Neural cell (in vitro differentiated cells): ENCODE data around the gene POLR2C. TPM values are rescaled to one million over a fixed set of nuclear protein-coding genes. Genes with fewer than 3 reads are reported as not detected.

Source experiments
- H2AFZ ChIP-seq: fragments of 200-600, 300-800 bp; sonication (generic), shearing (Covaris generic); 2 replicates; pipeline ENCODE4 v1.6.0; 2014; ENCODE audit warnings: low read depth, mild to moderate bottlenecking, antibody characterized with exemption, low read length, moderate library complexity
- H3F3A ChIP-seq: fragments of 200-600 bp; shearing (Covaris generic); 2 replicates; pipeline ENCODE4 v1.6.1; 2016; ENCODE audit warnings: mild to moderate bottlenecking, moderate library complexity, mixed read lengths, antibody characterized with exemption, low read length; ENCODE audit not compliant: insufficient read depth, poor library complexity, severe bottlenecking
- H3K27ac ChIP-seq: fragments of 200-600, 300-800 bp; sonication (generic), shearing (Covaris generic); 2 replicates; pipeline ENCODE4 v1.5.1; 2014; ENCODE audit warnings: mild to moderate bottlenecking, low read length, moderate library complexity
- H3K27me3 ChIP-seq: fragments of 300-800, 200-600 bp; sonication (generic), shearing (Covaris generic); 2 replicates; pipeline ENCODE4 v1.6.0; 2014; ENCODE audit warnings: mild to moderate bottlenecking, low read depth, low read length, moderate library complexity; ENCODE audit not compliant: insufficient read depth
- H3K36me3 ChIP-seq: fragments of 300-800, 200-600 bp; sonication (generic), shearing (Covaris generic); 2 replicates; pipeline ENCODE4 v1.5.1; 2014; ENCODE audit warnings: mild to moderate bottlenecking, antibody characterized with exemption, low read length, moderate library complexity; ENCODE audit not compliant: insufficient read depth
- H3K4me2 ChIP-seq: fragments of 300-800, 200-600 bp; sonication (generic), shearing (Covaris generic); 2 replicates; pipeline ENCODE4 v1.6.0; 2014; ENCODE audit warnings: mild to moderate bottlenecking, low read length
- H3K4me3 ChIP-seq: fragments of 300-800, 200-600 bp; sonication (generic), shearing (Covaris generic); 2 replicates; pipeline ENCODE4 v1.5.1; 2014; ENCODE audit warnings: mild to moderate bottlenecking, low read length, moderate library complexity
- H3K79me2 ChIP-seq: fragments of 200-600 bp; shearing (Covaris generic); replicated peaks from 2 replicates; pipeline ENCODE4 v1.6.0; 2014; ENCODE audit warnings: mild to moderate bottlenecking, low read length, moderate library complexity; ENCODE audit not compliant: insufficient read depth
- H3K9ac ChIP-seq: fragments of 300-800, 200-600 bp; sonication (generic), shearing (Covaris generic); 2 replicates; pipeline ENCODE4 v1.6.1; 2016; ENCODE audit warnings: mild to moderate bottlenecking, low read length, mixed read lengths
- H3K9me2 ChIP-seq: fragments of 200-600 bp; shearing (Covaris generic); 2 replicates; pipeline ENCODE4 v1.6.1; 2016; ENCODE audit warnings: mild to moderate bottlenecking, low read length, mixed read lengths; ENCODE audit not compliant: insufficient read depth
- H3K9me3 ChIP-seq: fragments of 200-600, 300-800 bp; sonication (generic), shearing (Covaris generic); 2 replicates; pipeline ENCODE4 v1.6.1; 2016; ENCODE audit warnings: mild to moderate bottlenecking, mixed run types, low read length, moderate library complexity, mixed read lengths
- H4K20me1 ChIP-seq: fragments of 200-600 bp; shearing (Covaris generic); 2 replicates; pipeline ENCODE4 v1.6.1; 2016; ENCODE audit warnings: mild to moderate bottlenecking, mixed run types; ENCODE audit not compliant: insufficient read depth
- EZH2 ChIP-seq: fragments of 200-600, 300-800 bp; shearing (Covaris generic), sonication (generic); IDR thresholded peaks from 2 replicates; pipeline ENCODE4 v1.6.1; 2014; ENCODE audit warnings: antibody characterized with exemption, low read length, borderline replicate concordance, mild to moderate bottlenecking; ENCODE audit not compliant: insufficient read depth, poor library complexity, severe bottlenecking
- MXI1 ChIP-seq: fragments of 450-650 bp; conservative IDR thresholded peaks from 2 replicates; pipeline ENCODE4 v1.6.1; 2014; ENCODE audit warnings: antibody characterized with exemption, mild to moderate bottlenecking; ENCODE audit not compliant: poor library complexity, severe bottlenecking
- POLR2AphosphoS5 ChIP-seq: IDR thresholded peaks from 2 replicates; pipeline ENCODE4 v1.6.1; 2012
- RAD21 ChIP-seq: fragments of 450-650 bp; conservative IDR thresholded peaks from 2 replicates; pipeline ENCODE4 v1.6.1; 2014; ENCODE audit warnings: antibody characterized with exemption, mild to moderate bottlenecking, moderate library complexity
- SMC3 ChIP-seq: fragments of 450-650 bp; conservative IDR thresholded peaks from 2 replicates; pipeline ENCODE4 v1.6.1; 2014; ENCODE audit warnings: antibody characterized with exemption, mild to moderate bottlenecking, moderate library complexity; ENCODE audit not compliant: poor library complexity
- TAF1 ChIP-seq: IDR thresholded peaks from 2 replicates; pipeline ENCODE4 v1.6.1; 2012; ENCODE audit warnings: low read depth
- polyA plus RNA-seq: library from polyadenylated mRNA; depleted of rRNA; stranded (reverse); fragments of >200 nt; gene quantifications from 2 replicates; pipeline ENCODE4 v1.2.3, GENCODE V29; 2014
- TF ChIP-seq, protein P1 (sequence below): fragments of 450-650 bp; IDR thresholded peaks from 2 replicates; pipeline ENCODE4 v1.5.1; 2014; ENCODE audit warnings: antibody characterized with exemption, mild to moderate bottlenecking, moderate library complexity; ENCODE audit not compliant: poor library complexity, severe bottlenecking
- TF ChIP-seq, protein P2 (sequence below): IDR thresholded peaks from 2 replicates; pipeline ENCODE4 v1.6.1; 2012; ENCODE audit warnings: borderline replicate concordance

POLR2C gene
- polyA plus RNA-seq, 1 donor from 2014 or later = 109 TPM

DNA sequence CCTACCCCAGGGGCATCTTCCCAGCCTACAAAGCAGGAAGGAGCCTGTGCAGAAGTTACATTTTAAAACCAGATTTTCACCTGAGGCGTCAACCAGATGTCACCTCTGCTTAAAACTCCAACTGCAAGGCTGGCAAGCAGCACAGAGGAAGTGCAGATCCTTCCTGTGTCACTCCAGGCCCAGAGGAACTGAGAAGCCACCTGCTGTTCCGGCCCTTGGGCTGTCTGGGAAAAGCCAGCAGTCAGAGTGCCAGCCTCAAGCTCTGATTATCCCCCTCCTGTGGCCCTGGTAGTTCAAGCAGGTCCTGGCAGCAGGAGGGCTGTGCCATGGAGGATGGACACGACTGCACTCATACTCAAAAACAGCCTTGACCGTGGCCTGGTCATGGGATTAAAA lies 10.2 kb downstream of the POLR2C start:
- no peaks in the 10 kb centered on the region for H3K9me2 ChIP-seq
- H3K9me3 ChIP-seq = no peaks in the 10 kb centered on the region
- no peaks in the 10 kb centered on the region for H3F3A ChIP-seq
- H3K9ac ChIP-seq = no peak overlapping the region
- H3K79me2 ChIP-seq = peaks cover 14% of the 10 kb centered on the region
- H4K20me1 ChIP-seq = peaks cover 4% of the 10 kb centered on the region
- no peak overlapping the region for H2AFZ ChIP-seq
- no peaks in the 10 kb centered on the region for H3K27me3 ChIP-seq
- no peak overlapping the region for H3K4me3 ChIP-seq
- H3K36me3 ChIP-seq = no peaks in the 10 kb centered on the region
- TF ChIP-seq, protein P1, sequence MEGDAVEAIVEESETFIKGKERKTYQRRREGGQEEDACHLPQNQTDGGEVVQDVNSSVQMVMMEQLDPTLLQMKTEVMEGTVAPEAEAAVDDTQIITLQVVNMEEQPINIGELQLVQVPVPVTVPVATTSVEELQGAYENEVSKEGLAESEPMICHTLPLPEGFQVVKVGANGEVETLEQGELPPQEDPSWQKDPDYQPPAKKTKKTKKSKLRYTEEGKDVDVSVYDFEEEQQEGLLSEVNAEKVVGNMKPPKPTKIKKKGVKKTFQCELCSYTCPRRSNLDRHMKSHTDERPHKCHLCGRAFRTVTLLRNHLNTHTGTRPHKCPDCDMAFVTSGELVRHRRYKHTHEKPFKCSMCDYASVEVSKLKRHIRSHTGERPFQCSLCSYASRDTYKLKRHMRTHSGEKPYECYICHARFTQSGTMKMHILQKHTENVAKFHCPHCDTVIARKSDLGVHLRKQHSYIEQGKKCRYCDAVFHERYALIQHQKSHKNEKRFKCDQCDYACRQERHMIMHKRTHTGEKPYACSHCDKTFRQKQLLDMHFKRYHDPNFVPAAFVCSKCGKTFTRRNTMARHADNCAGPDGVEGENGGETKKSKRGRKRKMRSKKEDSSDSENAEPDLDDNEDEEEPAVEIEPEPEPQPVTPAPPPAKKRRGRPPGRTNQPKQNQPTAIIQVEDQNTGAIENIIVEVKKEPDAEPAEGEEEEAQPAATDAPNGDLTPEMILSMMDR = no peak
- TF ChIP-seq MXI1 (no peak), POLR2AphosphoS5 (peak; percentile 3), TAF1 (no peak)
- no peak overlapping the region for H3K4me2 ChIP-seq
- H3K27ac ChIP-seq = no peak overlapping the region

DNA sequence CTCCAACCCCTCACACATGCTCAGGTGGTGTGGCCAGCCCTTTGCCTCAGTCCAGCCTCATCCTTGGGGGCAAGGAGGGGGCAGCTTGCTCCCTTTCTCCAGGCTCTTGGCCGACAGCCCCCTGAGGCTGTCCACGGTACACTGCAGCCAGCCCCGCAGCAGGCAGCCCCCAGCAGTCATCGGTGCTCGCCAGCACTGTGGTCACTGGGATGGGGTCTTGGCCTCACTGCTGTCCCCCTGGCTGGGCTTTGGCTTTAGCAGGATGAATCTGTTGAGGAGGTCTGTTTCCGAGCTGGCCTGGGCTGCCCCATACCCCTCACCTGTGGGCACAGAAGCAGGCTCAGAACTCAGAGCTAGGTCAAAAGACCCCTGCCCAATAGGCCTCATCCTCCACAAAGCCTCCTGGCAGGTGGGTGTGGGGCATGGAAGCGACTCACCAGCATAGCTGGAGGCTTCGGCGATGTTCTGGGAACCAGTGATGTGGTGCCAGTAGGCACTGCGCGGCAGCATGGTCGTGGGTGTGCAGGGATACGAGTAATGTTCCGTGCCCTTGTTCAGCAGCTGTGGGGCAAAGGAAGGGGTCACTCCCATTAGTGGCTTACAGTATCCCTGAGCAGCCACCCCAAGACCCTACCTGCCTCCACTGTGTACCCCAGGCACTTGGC lies 10.8 kb downstream of the POLR2C start:
- no peaks in the 10 kb centered on the region for H3K27me3 ChIP-seq
- H3K9me2 ChIP-seq = no peaks in the 10 kb centered on the region
- no peak overlapping the region for H3K4me2 ChIP-seq
- H3F3A ChIP-seq = no peaks in the 10 kb centered on the region
- no peak overlapping the region for H3K27ac ChIP-seq
- H3K9ac ChIP-seq = no peak overlapping the region
- TF ChIP-seq MXI1 (no peak), SMC3 (no peak), POLR2AphosphoS5 (no peak), TAF1 (no peak), EZH2 (no peak), RAD21 (no peak)
- TF ChIP-seq, protein P2, sequence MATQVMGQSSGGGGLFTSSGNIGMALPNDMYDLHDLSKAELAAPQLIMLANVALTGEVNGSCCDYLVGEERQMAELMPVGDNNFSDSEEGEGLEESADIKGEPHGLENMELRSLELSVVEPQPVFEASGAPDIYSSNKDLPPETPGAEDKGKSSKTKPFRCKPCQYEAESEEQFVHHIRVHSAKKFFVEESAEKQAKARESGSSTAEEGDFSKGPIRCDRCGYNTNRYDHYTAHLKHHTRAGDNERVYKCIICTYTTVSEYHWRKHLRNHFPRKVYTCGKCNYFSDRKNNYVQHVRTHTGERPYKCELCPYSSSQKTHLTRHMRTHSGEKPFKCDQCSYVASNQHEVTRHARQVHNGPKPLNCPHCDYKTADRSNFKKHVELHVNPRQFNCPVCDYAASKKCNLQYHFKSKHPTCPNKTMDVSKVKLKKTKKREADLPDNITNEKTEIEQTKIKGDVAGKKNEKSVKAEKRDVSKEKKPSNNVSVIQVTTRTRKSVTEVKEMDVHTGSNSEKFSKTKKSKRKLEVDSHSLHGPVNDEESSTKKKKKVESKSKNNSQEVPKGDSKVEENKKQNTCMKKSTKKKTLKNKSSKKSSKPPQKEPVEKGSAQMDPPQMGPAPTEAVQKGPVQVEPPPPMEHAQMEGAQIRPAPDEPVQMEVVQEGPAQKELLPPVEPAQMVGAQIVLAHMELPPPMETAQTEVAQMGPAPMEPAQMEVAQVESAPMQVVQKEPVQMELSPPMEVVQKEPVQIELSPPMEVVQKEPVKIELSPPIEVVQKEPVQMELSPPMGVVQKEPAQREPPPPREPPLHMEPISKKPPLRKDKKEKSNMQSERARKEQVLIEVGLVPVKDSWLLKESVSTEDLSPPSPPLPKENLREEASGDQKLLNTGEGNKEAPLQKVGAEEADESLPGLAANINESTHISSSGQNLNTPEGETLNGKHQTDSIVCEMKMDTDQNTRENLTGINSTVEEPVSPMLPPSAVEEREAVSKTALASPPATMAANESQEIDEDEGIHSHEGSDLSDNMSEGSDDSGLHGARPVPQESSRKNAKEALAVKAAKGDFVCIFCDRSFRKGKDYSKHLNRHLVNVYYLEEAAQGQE = no peak
- TF ChIP-seq, protein P1 = no peak
- H3K9me3 ChIP-seq = no peaks in the 10 kb centered on the region
- H4K20me1 ChIP-seq = peaks cover 4% of the 10 kb centered on the region
- H3K79me2 ChIP-seq = peaks cover 19% of the 10 kb centered on the region
- H2AFZ ChIP-seq = no peak overlapping the region
- no peaks in the 10 kb centered on the region for H3K36me3 ChIP-seq
- no peak overlapping the region for H3K4me3 ChIP-seq
